IMR-90 (cell line): ENCODE results near the gene ZNF280A. TPM values are rescaled to one million over a fixed set of nuclear protein-coding genes. Genes with fewer than 3 reads are reported as not detected.
"Not testable (repeated sequence)": the region's sequence is repeated elsewhere in the genome, so short reads cannot be mapped to it uniquely, and the experiment has no call there.

Source experiments
- ATAC-seq: fragments of 200-7000 bp; cut with Tn5 transposase; 2 replicates; pipeline ENCODE4 v1.9.1; 2020; ENCODE audit warnings: low read depth, mild to moderate bottlenecking, moderate library complexity
- BruUV-seq: library from RNA; stranded (reverse); fragments of 400-500 nt; replicated peaks from 2 replicates; lab custom pipeline; 2021; lab: Mats Ljungman, UMichigan
- CTCF ChIA-PET: fragments of 300-600 bp; formaldehyde crosslinking; extraction: SDS; loops from one replicate; lab custom pipeline; 2021; ENCODE audit warnings: antibody characterized with exemption; lab: Yijun Ruan, JAX
- POLR2A ChIA-PET: fragments of 300-600 bp; sonication (Branson Sonifier 250); formaldehyde crosslinking; loops from one replicate; lab custom pipeline; 2022; ENCODE audit warnings: antibody characterized with exemption; ENCODE audit not compliant: unreplicated experiment; lab: Charles Lee
- DNase-seq: peaks from one replicate; pipeline ENCODE4 v3.0.0; 2013
- H2AFZ ChIP-seq: replicated peaks from 2 replicates; pipeline ENCODE3; 2013; ENCODE audit warnings: low read length, mild to moderate bottlenecking; ENCODE audit not compliant: poor library complexity
- H2AK5ac ChIP-seq: 2 replicates; pipeline ENCODE4 v1.6.1; 2013; ENCODE audit warnings: low read depth, low read length, inconsistent platforms
- H2AK9ac ChIP-seq: replicated peaks from 2 replicates; pipeline ENCODE3; 2013; ENCODE audit warnings: mild to moderate bottlenecking, low read depth, low read length, moderate library complexity; ENCODE audit not compliant: poor library complexity
- H2BK120ac ChIP-seq: 2 replicates; pipeline ENCODE4 v1.6.1; 2013; ENCODE audit warnings: low read depth, low read length, inconsistent platforms
- H2BK15ac ChIP-seq: 3 replicates; pipeline ENCODE4 v1.6.1; 2013; ENCODE audit warnings: low read depth, low read length, inconsistent platforms
- H2BK20ac ChIP-seq: 2 replicates; pipeline ENCODE4 v1.6.1; 2013; ENCODE audit warnings: low read depth, mild to moderate bottlenecking, inconsistent platforms, low read length, moderate library complexity
- H2BK5ac ChIP-seq: 2 replicates; pipeline ENCODE4 v1.6.1; 2013; ENCODE audit warnings: mild to moderate bottlenecking, low read depth, low read length, inconsistent platforms; ENCODE audit not compliant: poor library complexity, severe bottlenecking
- H3K14ac ChIP-seq: replicated peaks from 2 replicates; pipeline ENCODE4 v1.6.1; 2013; ENCODE audit warnings: low read depth, low read length, inconsistent platforms
- H3K18ac ChIP-seq: 2 replicates; pipeline ENCODE4 v1.6.1; 2013; ENCODE audit warnings: low read depth, low read length, control low read depth
- H3K23ac ChIP-seq: 2 replicates; pipeline ENCODE4 v1.6.1; 2013; ENCODE audit warnings: low read depth, low read length, inconsistent platforms
- H3K27ac ChIP-seq: 2 replicates; pipeline ENCODE4 v1.5.1; 2013; ENCODE audit warnings: mild to moderate bottlenecking, control low read depth, low read length; ENCODE audit not compliant: insufficient read depth
- H3K27me3 ChIP-seq: 2 replicates; pipeline ENCODE4 v1.6.1; 2013; ENCODE audit warnings: low read length; ENCODE audit not compliant: control insufficient read depth, insufficient read depth
- H3K36me3 ChIP-seq: 2 replicates; pipeline ENCODE4 v1.6.1; 2013; ENCODE audit warnings: low read length, mixed read lengths; ENCODE audit not compliant: control insufficient read depth, insufficient read depth
- H3K4ac ChIP-seq: 2 replicates; pipeline ENCODE4 v1.6.1; 2013; ENCODE audit warnings: low read depth, low read length, inconsistent platforms
- H3K4me1 ChIP-seq: 2 replicates; pipeline ENCODE4 v1.6.1; 2013; ENCODE audit warnings: low read length, mixed read lengths; ENCODE audit not compliant: control insufficient read depth, insufficient read depth
- H3K4me2 ChIP-seq: 2 replicates; pipeline ENCODE4 v1.6.1; 2013; ENCODE audit warnings: low read depth, mild to moderate bottlenecking, control low read depth, low read length, moderate library complexity
- H3K4me3 ChIP-seq: 2 replicates; pipeline ENCODE4 v1.5.1; 2013; ENCODE audit warnings: low read depth, mild to moderate bottlenecking, control low read depth, low read length, moderate library complexity; ENCODE audit not compliant: insufficient read depth
- H3K56ac ChIP-seq: 2 replicates; pipeline ENCODE4 v1.6.1; 2013; ENCODE audit warnings: low read length, inconsistent platforms; ENCODE audit not compliant: insufficient read depth; ENCODE audit errors: extremely low read depth
- H3K79me1 ChIP-seq, 2 experiments: 2 replicates each; pipeline ENCODE4 v1.6.1; 2013; ENCODE audit warnings: low read length in 2 of 2, inconsistent platforms in 1 of 2, low read depth in 1 of 2
- H3K9ac ChIP-seq: 2 replicates; pipeline ENCODE4 v1.6.1; 2013; ENCODE audit warnings: low read depth, low read length, control low read depth
- H3K9me1 ChIP-seq: 2 replicates; pipeline ENCODE4 v1.6.1; 2013; ENCODE audit warnings: low read length, inconsistent platforms; ENCODE audit not compliant: insufficient read depth
- H3K9me3 ChIP-seq: 2 replicates; pipeline ENCODE4 v1.6.1; 2013; ENCODE audit warnings: low read length; ENCODE audit not compliant: control insufficient read depth, insufficient read depth
- H4K20me1 ChIP-seq: 2 replicates; pipeline ENCODE4 v1.6.1; 2013; ENCODE audit warnings: low read length, inconsistent platforms; ENCODE audit not compliant: insufficient read depth
- H4K5ac ChIP-seq: 2 replicates; pipeline ENCODE4 v1.6.1; 2013; ENCODE audit warnings: mild to moderate bottlenecking, low read depth, low read length, control low read depth
- H4K8ac ChIP-seq, 2 experiments: 2 replicates each; pipeline ENCODE4 v1.6.1; 2013; ENCODE audit warnings: low read depth in 2 of 2, low read length in 2 of 2, control low read depth in 1 of 2, inconsistent platforms in 1 of 2
- H4K91ac ChIP-seq: 2 replicates; pipeline ENCODE4 v1.6.1; 2013; ENCODE audit warnings: low read depth, low read length, inconsistent platforms; ENCODE audit not compliant: insufficient read depth
- WGBS, 2 experiments: methylation state at CpG; one replicate each; pipeline versions ENCODE4 v1.1.5 to v1.1.7; 2013; ENCODE audit warnings: missing lambda C conversion rate in 2 of 2; ENCODE audit not compliant: insufficient read length in 1 of 2; ENCODE audit errors: extremely low coverage in 2 of 2; 5-methylcytosine and 5-hydroxymethylcytosine counted together
- dilution Hi-C: fragments of 300-500 bp; cut with HindIII; formaldehyde crosslinking; loops from one replicate; pipeline ENCODE4 v1.14.3; 2018; ENCODE audit warnings: low sequenced_read_pairs; ENCODE audit not compliant: unreplicated experiment
- in situ Hi-C: fragments of 300-500 bp; cut with MboI; formaldehyde crosslinking; loops from 3 replicates; pipeline ENCODE4 v1.14.3; 2019; ENCODE audit warnings: low sequenced_read_pairs, inconsistent platforms, mixed read lengths
- intact Hi-C: fragments of 100-400 bp; cut with micrococcal nuclease; formaldehyde crosslinking; loops from 2 replicates; pipeline ENCODE4 v1.10.0; 2022
- polyA plus RNA-seq, 3 experiments: library from polyadenylated mRNA; depleted of rRNA; stranded (reverse); fragments of >200 nt; gene quantifications; 2 replicates each; pipeline ENCODE4 v1.2.3, GENCODE V29; 2012; ENCODE audit warnings: low replicate concordance in 1 of 3
- total RNA-seq: library from RNA; depleted of rRNA; stranded (reverse); fragments of >200 nt; gene quantifications from 2 replicates; pipeline ENCODE4 v1.2.3, GENCODE V29; 2012

The ZNF280A gene
- total and polyA plus RNA-seq, 2 of the 4 experiments (the other 2 are of a cell fraction): not detected

GRCh38 chr22:22491589-22491988, 28.5 kb downstream of the ZNF280A start:
- H3K27ac ChIP-seq, H3K79me1 ChIP-seq, ATAC-seq, H3K18ac ChIP-seq, H3K4me3 ChIP-seq, H3K4ac ChIP-seq, H3K56ac ChIP-seq, H2BK15ac ChIP-seq, H3K23ac ChIP-seq, H3K9me3 ChIP-seq, H2BK5ac ChIP-seq, H2AK9ac ChIP-seq, POLR2A ChIA-PET, H2BK120ac ChIP-seq, dilution Hi-C loops, H4K5ac ChIP-seq, CTCF ChIA-PET, H3K4me2 ChIP-seq, intact Hi-C loops, in situ Hi-C loops, H2AFZ ChIP-seq, H4K8ac ChIP-seq, H2BK20ac ChIP-seq, H3K36me3 ChIP-seq, H4K20me1 ChIP-seq, H3K9me1 ChIP-seq, H3K14ac ChIP-seq, H4K91ac ChIP-seq, H2AK5ac ChIP-seq, H3K4me1 ChIP-seq, H3K27me3 ChIP-seq, H3K9ac ChIP-seq, BruUV-seq: not testable (repeated sequence)
- no CpG with 5 or more reads among the region's 3 CpGs for WGBS, 2 experiments
- DNase-seq: peak; percentile 15
